Panc1 (cell line): ENCODE measurements around the gene PDE3B. TPM values are rescaled to one million over a fixed set of nuclear protein-coding genes. Genes with fewer than 3 reads are reported as not detected.
"Not testable (repeated sequence)": the region's sequence is repeated elsewhere in the genome, so short reads cannot be mapped to it uniquely, and the experiment has no call there.

Source experiments
- ATAC-seq: fragments of 200-7000 bp; cut with Tn5 transposase; 2 replicates; pipeline ENCODE4 v1.9.1; 2020; ENCODE audit warnings: mild to moderate bottlenecking, moderate library complexity
- BruUV-seq: library from RNA; stranded (reverse); fragments of 400-500 nt; replicated peaks from 2 replicates; lab custom pipeline; 2021; lab: Mats Ljungman, UMichigan
- CTCF ChIA-PET: fragments of 300-600 bp; sonication (Branson Sonifier 250); formaldehyde crosslinking; loops from one replicate; lab custom pipeline; 2022; ENCODE audit warnings: antibody characterized with exemption; lab: Charles Lee
- POLR2A ChIA-PET: fragments of 300-600 bp; sonication (Branson Sonifier 250); formaldehyde crosslinking; loops from one replicate; lab custom pipeline; 2022; ENCODE audit warnings: antibody characterized with exemption; lab: Charles Lee
- DNase-seq: peaks from one replicate; pipeline ENCODE4 v3.0.0-alpha.2; 2010; ENCODE audit warnings: low read depth, low spot score
- H3K27ac ChIP-seq: 2 replicates; pipeline ENCODE4 v1.5.1; 2011; ENCODE audit warnings: mild to moderate bottlenecking, low read length, inconsistent platforms
- H3K27me3 ChIP-seq: fragments of 200-500 bp; sonication (Bioruptor generic); 2 replicates; pipeline ENCODE4 v1.6.0; 2014; ENCODE audit warnings: low read length, inconsistent platforms; ENCODE audit not compliant: control insufficient read depth, insufficient read depth
- H3K36me3 ChIP-seq: fragments of 200-500 bp; sonication (Bioruptor generic); 2 replicates; pipeline ENCODE4 v1.5.1; 2014; ENCODE audit warnings: inconsistent platforms, mild to moderate bottlenecking, low read length, moderate library complexity; ENCODE audit not compliant: control insufficient read depth, insufficient read depth
- H3K4me1 ChIP-seq: 2 replicates; pipeline ENCODE4 v1.5.1; 2011; ENCODE audit warnings: inconsistent platforms, mild to moderate bottlenecking, low read length, moderate library complexity; ENCODE audit not compliant: control insufficient read depth, insufficient read depth
- H3K4me3 ChIP-seq, 2 experiments: 2 replicates each; pipeline ENCODE4 v1.5.1; 2011 to 2012; ENCODE audit warnings: low read depth in 2 of 2, low read length in 2 of 2, mild to moderate bottlenecking in 2 of 2, inconsistent platforms in 1 of 2, moderate library complexity in 1 of 2
- H3K9me3 ChIP-seq: fragments of 200-500 bp; sonication (Bioruptor generic); 2 replicates; pipeline ENCODE4 v1.5.1; 2014; ENCODE audit warnings: low read depth, mild to moderate bottlenecking, inconsistent platforms, low read length, moderate library complexity; ENCODE audit not compliant: control insufficient read depth, insufficient read depth
- CTCF ChIP-seq: fragments of 450-650 bp; IDR thresholded peaks from 2 replicates; pipeline ENCODE4 v1.5.1; 2017; ENCODE audit warnings: mild to moderate bottlenecking
- POLR2AphosphoS5 ChIP-seq: IDR thresholded peaks from 2 replicates; pipeline ENCODE4 v1.6.1; 2012; ENCODE audit warnings: mild to moderate bottlenecking, low read depth, low read length, moderate library complexity
- REST ChIP-seq, 2 experiments: IDR thresholded peaks; 2 replicates each; pipeline ENCODE4 v1.6.1; 2011 to 2012; ENCODE audit warnings: low read depth in 2 of 2, control low read depth in 1 of 2, low read length in 1 of 2, mild to moderate bottlenecking in 1 of 2, moderate library complexity in 1 of 2; ENCODE audit not compliant: insufficient read depth in 1 of 2
- SIN3A ChIP-seq: IDR thresholded peaks from 2 replicates; pipeline ENCODE4 v1.6.1; 2012; ENCODE audit warnings: low read depth, mild to moderate bottlenecking, low read length, moderate library complexity, borderline replicate concordance; ENCODE audit not compliant: insufficient read depth
- TCF7L2 ChIP-seq: IDR thresholded peaks from 2 replicates; pipeline ENCODE4 v1.6.1; 2011; ENCODE audit warnings: mild to moderate bottlenecking, low read depth, low read length, inconsistent platforms
- in situ Hi-C: cut with HindIII; loops from 2 replicates; pipeline ENCODE4 v1.10.0; 2016; ENCODE audit warnings: low sequenced_read_pairs, low pct_unique_long_range_greater_than_20kb
- intact Hi-C: fragments of 100-400 bp; cut with micrococcal nuclease; formaldehyde crosslinking; loops from one replicate; pipeline ENCODE4 v1.10.0; 2022; ENCODE audit not compliant: unreplicated experiment
- total RNA-seq: library from RNA; stranded (reverse); gene quantifications from one replicate; pipeline ENCODE4 v1.2.1, GENCODE V29; 2021; ENCODE audit not compliant: unreplicated experiment

Gene PDE3B
- total RNA-seq, 1 experiment from 2014 or later = 33.0 TPM

GRCh38 chr11:14742849-14743559, 99.4 kb downstream of the PDE3B start (continued):
- TF ChIP-seq POLR2AphosphoS5 = no peak

GRCh38 chr11:14743667-14744066, 100.1 kb downstream of the PDE3B start:
- H3K4me1 ChIP-seq, H3K9me3 ChIP-seq, H3K4me3 ChIP-seq, DNase-seq, intact Hi-C loops, in situ Hi-C loops, H3K36me3 ChIP-seq, POLR2A ChIA-PET, H3K27ac ChIP-seq, CTCF ChIA-PET, ATAC-seq, BruUV-seq, H3K27me3 ChIP-seq: not testable (repeated sequence)

DNA sequence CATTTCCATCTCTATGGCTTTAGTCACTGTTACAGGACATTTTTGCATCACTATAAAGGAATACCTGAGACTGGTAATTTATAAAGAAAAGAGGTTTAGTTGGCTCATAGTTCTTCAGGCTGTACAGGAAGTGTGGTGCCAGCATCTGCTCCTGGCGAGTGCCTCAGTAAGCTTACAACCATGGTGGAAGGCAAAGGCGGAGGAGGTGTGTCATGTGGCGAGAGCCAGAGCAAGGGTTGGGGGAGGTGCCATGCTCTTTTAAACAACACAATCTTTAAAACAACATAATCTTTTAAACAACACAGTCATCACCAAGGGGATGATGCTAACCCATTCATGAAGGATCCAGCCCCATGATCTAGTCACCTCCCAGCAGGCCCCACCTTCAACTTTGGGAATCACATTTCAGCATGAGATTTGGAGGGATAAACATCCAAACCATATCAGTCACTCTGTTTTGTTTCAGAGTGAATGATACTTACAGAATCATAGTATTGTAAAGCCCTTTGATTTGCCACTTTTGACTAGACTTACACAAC, 103.3 kb downstream of the PDE3B start:
- no peaks in the 10 kb centered on the region for H3K27me3 ChIP-seq
- BruUV-seq = no TSS peak
- ATAC-seq = no peak
- H3K4me1 ChIP-seq = no peaks in the 10 kb centered on the region; the same call in 1 of the 2 replicates
- no peak overlapping the region for H3K4me3 ChIP-seq
- no peak for DNase-seq
- H3K36me3 ChIP-seq = no peaks in the 10 kb centered on the region
- no peak overlapping the region for H3K27ac ChIP-seq
- H3K9me3 ChIP-seq = no peaks in the 10 kb centered on the region
- ChIA-PET CTCF (no interaction called here), POLR2A (no interaction called here)
- intact Hi-C loops = no loop called here
- in situ Hi-C loops = no loop called here
- TF ChIP-seq SIN3A (no peak), POLR2AphosphoS5 (no peak), REST (IDR thresholded peaks at IDR 0.05; ENCODE audit: insufficient read depth in 1 of 2, low read depth in 2 of 2, low read length in 1 of 2) (no peak), CTCF (no peak), TCF7L2 (no peak)
